ENCODE measurements around the gene CDC73. TPM values are rescaled to one million over a fixed set of nuclear protein-coding genes. Genes with fewer than 3 reads are reported as not detected.

The CDC73 gene
- total and polyA plus RNA-seq, 2 of the 13 experiments (the other 11 are each of a cell fraction or from before 2014, with no cell fraction given), result 20.2 to 26.3 TPM

GRCh38 chr1:193114485-193115095, 7.2 kb upstream of the CDC73 start (continued):
- TF ChIP-seq ZHX2 (IDR thresholded peaks at IDR 0.05; ENCODE audit: low read depth), result no peak
- no peak for TF ChIP-seq ZHX2 (CRISPR knock-in tag; IDR thresholded peaks at IDR 0.05; ENCODE audit: borderline replicate concordance)
- TF ChIP-seq THYN1 (CRISPR knock-in tag; IDR thresholded peaks at IDR 0.05; ENCODE audit: borderline replicate concordance, low read depth), result no peak
- TF ChIP-seq RXRB (CRISPR knock-in tag; IDR thresholded peaks at IDR 0.05; ENCODE audit: borderline replicate concordance), result peak; percentile 91
- TF ChIP-seq FOXO4 (CRISPR knock-in tag; conservative IDR thresholded peaks at IDR 0.05), result no peak
- TF ChIP-seq HMGA1 (CRISPR knock-in tag; conservative IDR thresholded peaks at IDR 0.05), result no peak
- no peak for TF ChIP-seq ZBTB26 (CRISPR knock-in tag; IDR thresholded peaks at IDR 0.05; ENCODE audit: borderline replicate concordance)
- TF ChIP-seq ZNF253 (CRISPR knock-in tag; IDR thresholded peaks at IDR 0.05; ENCODE audit: borderline replicate concordance), result no peak
- peak; percentile 38; the same call in 1 of the 2 replicates for TF ChIP-seq THRA (CRISPR knock-in tag; IDR thresholded peaks at IDR 0.05; ENCODE audit: borderline replicate concordance)

Data from HepG2 (cell line).